Ishikawa (cell line): ENCODE results near the gene POLR3A.

Source experiments
- CEBPB ChIP-seq: IDR thresholded peaks from 2 replicates; pipeline ENCODE4 v1.6.1; 2012
- CREB1 ChIP-seq: IDR thresholded peaks from 2 replicates; pipeline ENCODE4 v1.6.1; 2012; ENCODE audit warnings: low read depth
- EGR1 ChIP-seq: IDR thresholded peaks from 2 replicates; pipeline ENCODE4 v1.6.1; 2012
- EP300 ChIP-seq: IDR thresholded peaks from 2 replicates; pipeline ENCODE4 v1.6.1; 2012; ENCODE audit warnings: borderline replicate concordance
- FOXM1 ChIP-seq: IDR thresholded peaks from 2 replicates; pipeline ENCODE4 v1.6.1; 2012; ENCODE audit warnings: low read depth, borderline replicate concordance
- NFIC ChIP-seq: IDR thresholded peaks from 2 replicates; pipeline ENCODE4 v1.6.1; 2012
- RAD21 ChIP-seq: IDR thresholded peaks from 2 replicates; pipeline ENCODE4 v1.6.1; 2012; ENCODE audit warnings: low read depth
- REST ChIP-seq: IDR thresholded peaks from 2 replicates; pipeline ENCODE4 v1.6.1; 2012; ENCODE audit warnings: low read depth, mild to moderate bottlenecking
- TAF1 ChIP-seq: IDR thresholded peaks from 2 replicates; pipeline ENCODE4 v1.6.1; 2012; ENCODE audit warnings: low read depth, mild to moderate bottlenecking
- TCF12 ChIP-seq: IDR thresholded peaks from 2 replicates; pipeline ENCODE4 v1.6.1; 2012; ENCODE audit warnings: low read depth
- TEAD4 ChIP-seq: IDR thresholded peaks from 2 replicates; pipeline ENCODE4 v1.6.1; 2012
- YY1 ChIP-seq: IDR thresholded peaks from 2 replicates; pipeline ENCODE4 v1.6.1; 2012; ENCODE audit warnings: low read depth
- ZBTB7A ChIP-seq: IDR thresholded peaks from 2 replicates; pipeline ENCODE4 v1.6.1; 2012; ENCODE audit warnings: low read depth
- TF ChIP-seq, protein P1 (sequence below): IDR thresholded peaks from 2 replicates; pipeline ENCODE4 v1.6.1; 2012

DNA sequence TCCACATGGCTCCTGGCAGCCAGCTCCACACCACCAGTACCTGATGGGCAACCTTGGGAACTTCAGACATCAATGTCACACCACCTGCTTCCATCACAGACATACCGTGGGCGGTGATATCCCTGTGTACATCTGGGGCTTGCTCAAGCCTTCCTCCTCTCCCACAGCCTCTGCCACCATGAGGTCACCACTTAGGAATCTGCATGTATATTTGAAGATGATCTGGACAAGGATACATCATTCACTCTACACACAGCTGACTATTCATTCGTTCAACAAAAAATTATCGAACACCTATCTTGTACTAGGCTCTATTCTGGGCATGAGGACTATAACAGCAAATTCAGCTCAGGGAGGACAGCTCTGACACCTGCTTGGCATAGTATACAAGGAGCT, 109.6 kb downstream of the POLR3A start:
- TF ChIP-seq CREB1 (no peak), EP300 (no peak), FOXM1 (no peak), REST (no peak), TAF1 (no peak), CEBPB (no peak), RAD21 (no peak), NFIC (no peak), TEAD4 (no peak; the same call in 1 of the 2 replicates), TCF12 (no peak), EGR1 (no peak), YY1 (no peak), ZBTB7A (no peak)
- TF ChIP-seq, protein P1, sequence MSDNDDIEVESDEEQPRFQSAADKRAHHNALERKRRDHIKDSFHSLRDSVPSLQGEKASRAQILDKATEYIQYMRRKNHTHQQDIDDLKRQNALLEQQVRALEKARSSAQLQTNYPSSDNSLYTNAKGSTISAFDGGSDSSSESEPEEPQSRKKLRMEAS: no peak
